Esophagus squamous epithelium (tissue), 4 donors: ENCODE data around the gene PRAMEF11.

Experiments used
- POLR2A ChIP-seq, 4 donors: fragments of 450-650 bp; IDR thresholded peaks; one replicate each; pipeline ENCODE4 v1.6.1; 2017; ENCODE audit warnings: antibody characterized with exemption in 4 of 4, mild to moderate bottlenecking in 4 of 4, moderate library complexity in 3 of 4
- TF ChIP-seq, protein P1 (sequence below), 6 experiments: fragments of 450-650 bp in 4 of 6; fragments of 200-600 bp in 2 of 6; sonication (generic) in 2 of 6; IDR thresholded peaks; one replicate each; pipeline ENCODE4 v1.5.1; 2016 to 2019; ENCODE audit warnings: antibody characterized with exemption in 6 of 6, mild to moderate bottlenecking in 4 of 6, moderate library complexity in 4 of 6

DNA sequence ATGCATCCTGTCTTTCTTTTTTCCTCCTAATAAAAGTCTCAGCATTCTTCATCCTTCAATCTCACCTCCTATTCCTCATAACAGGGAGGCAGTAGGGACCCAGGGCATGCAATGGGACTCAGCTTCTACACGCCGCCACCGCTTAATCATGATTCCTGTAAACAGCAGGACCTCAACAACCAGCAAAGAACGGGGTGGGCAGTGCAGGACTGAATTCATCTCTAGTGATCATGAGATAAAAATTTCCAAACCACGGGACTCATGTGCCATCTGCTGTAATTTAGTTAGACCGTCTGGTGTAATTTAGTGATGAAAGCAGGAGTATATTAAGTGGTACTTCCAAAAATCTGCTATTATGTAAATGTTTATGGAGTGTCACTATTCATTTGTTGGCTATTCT is 52.3 kb downstream of the PRAMEF11 start:
- TF ChIP-seq, protein P1, sequence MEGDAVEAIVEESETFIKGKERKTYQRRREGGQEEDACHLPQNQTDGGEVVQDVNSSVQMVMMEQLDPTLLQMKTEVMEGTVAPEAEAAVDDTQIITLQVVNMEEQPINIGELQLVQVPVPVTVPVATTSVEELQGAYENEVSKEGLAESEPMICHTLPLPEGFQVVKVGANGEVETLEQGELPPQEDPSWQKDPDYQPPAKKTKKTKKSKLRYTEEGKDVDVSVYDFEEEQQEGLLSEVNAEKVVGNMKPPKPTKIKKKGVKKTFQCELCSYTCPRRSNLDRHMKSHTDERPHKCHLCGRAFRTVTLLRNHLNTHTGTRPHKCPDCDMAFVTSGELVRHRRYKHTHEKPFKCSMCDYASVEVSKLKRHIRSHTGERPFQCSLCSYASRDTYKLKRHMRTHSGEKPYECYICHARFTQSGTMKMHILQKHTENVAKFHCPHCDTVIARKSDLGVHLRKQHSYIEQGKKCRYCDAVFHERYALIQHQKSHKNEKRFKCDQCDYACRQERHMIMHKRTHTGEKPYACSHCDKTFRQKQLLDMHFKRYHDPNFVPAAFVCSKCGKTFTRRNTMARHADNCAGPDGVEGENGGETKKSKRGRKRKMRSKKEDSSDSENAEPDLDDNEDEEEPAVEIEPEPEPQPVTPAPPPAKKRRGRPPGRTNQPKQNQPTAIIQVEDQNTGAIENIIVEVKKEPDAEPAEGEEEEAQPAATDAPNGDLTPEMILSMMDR (IDR thresholded peaks at IDR 0.05): no peak
- no peak for TF ChIP-seq POLR2A (IDR thresholded peaks at IDR 0.05)
